Keratinocyte (primary cell): Measurements from ENCODE around the gene SMOC1. TPM values are rescaled to one million over a fixed set of nuclear protein-coding genes. Genes with fewer than 3 reads are reported as not detected.

Source experiments
- DNase-seq: peaks from one replicate; pipeline ENCODE4 v3.0.0-alpha.2; 2011; ENCODE audit warnings: low read depth, missing footprints, low spot score
- FAIRE-seq: peaks from 2 replicates; lab custom pipeline; 2011; peaks lifted over from hg19 to GRCh38; lab: Jason Lieb, UNC
- H2AFZ ChIP-seq: 2 replicates; pipeline ENCODE4 v1.6.0; 2012; ENCODE audit warnings: low read length, control low read depth, inconsistent platforms; ENCODE audit not compliant: control insufficient read depth
- H3K27ac ChIP-seq: 2 replicates; pipeline ENCODE4 v1.5.1; 2011; ENCODE audit warnings: low read length; ENCODE audit not compliant: control insufficient read depth, insufficient read depth
- H3K27me3 ChIP-seq: 3 replicates; pipeline ENCODE4 v1.6.0; 2011; ENCODE audit warnings: low read length; ENCODE audit not compliant: control insufficient read depth, insufficient read depth; ENCODE audit errors: extremely low read depth
- H3K36me3 ChIP-seq, 2 experiments: 2 replicates in 1 of 2; 3 replicates in 1 of 2; pipeline ENCODE4 v1.5.1; 2011; ENCODE audit warnings: low read length in 2 of 2, mild to moderate bottlenecking in 1 of 2; ENCODE audit not compliant: control insufficient read depth in 2 of 2, insufficient read depth in 2 of 2; ENCODE audit errors: extremely low read depth in 1 of 2
- H3K4me1 ChIP-seq: 3 replicates; pipeline ENCODE4 v1.5.1; 2011; ENCODE audit warnings: low read length; ENCODE audit not compliant: control insufficient read depth, insufficient read depth; ENCODE audit errors: extremely low read depth
- H3K4me2 ChIP-seq: 3 replicates; pipeline ENCODE4 v1.6.0; 2011; ENCODE audit warnings: low read depth, low read length; ENCODE audit not compliant: control insufficient read depth, insufficient read depth; ENCODE audit errors: extremely low read depth
- H3K4me3 ChIP-seq, 3 experiments: fragments of 200-600 bp in 1 of 3; sonication (generic) in 1 of 3; 2 replicates in 2 of 3; 3 replicates in 1 of 3; pipeline ENCODE4 v1.5.1; 2011 to 2016; ENCODE audit warnings: low read length in 3 of 3, mild to moderate bottlenecking in 3 of 3, control low read depth in 2 of 3, inconsistent platforms in 1 of 3, low read depth in 1 of 3, mixed read lengths in 1 of 3, mixed run types in 1 of 3, moderate library complexity in 1 of 3; ENCODE audit not compliant: control insufficient read depth in 2 of 3, insufficient read depth in 2 of 3; ENCODE audit errors: extremely low read depth in 1 of 3
- H3K79me2 ChIP-seq: 2 replicates; pipeline ENCODE4 v1.6.0; 2012; ENCODE audit warnings: low read length; ENCODE audit not compliant: control insufficient read depth, insufficient read depth
- H3K9ac ChIP-seq: 3 replicates; pipeline ENCODE4 v1.6.0; 2011; ENCODE audit warnings: low read length; ENCODE audit not compliant: control insufficient read depth, insufficient read depth; ENCODE audit errors: extremely low read depth
- H3K9me1 ChIP-seq: 3 replicates; pipeline ENCODE4 v1.6.0; 2011; ENCODE audit warnings: low read length; ENCODE audit not compliant: control insufficient read depth, insufficient read depth; ENCODE audit errors: extremely low read depth
- H3K9me3 ChIP-seq: 2 replicates; pipeline ENCODE4 v1.5.1; 2012; ENCODE audit warnings: low read depth, low read length; ENCODE audit not compliant: control insufficient read depth
- H4K20me1 ChIP-seq: 3 replicates; pipeline ENCODE4 v1.6.0; 2011; ENCODE audit warnings: low read length; ENCODE audit not compliant: control insufficient read depth, insufficient read depth; ENCODE audit errors: extremely low read depth
- CTCF ChIP-seq, 3 experiments: IDR thresholded peaks in 1 of 3; conservative IDR thresholded peaks in 1 of 3; optimal IDR thresholded peaks in 1 of 3; 2 replicates in 2 of 3; 3 replicates in 1 of 3; pipeline versions ENCODE3 to v1.5.1; 2011; ENCODE audit warnings: low read length in 3 of 3, mild to moderate bottlenecking in 3 of 3, moderate library complexity in 2 of 3, control low read depth in 1 of 3, inconsistent platforms in 1 of 3; ENCODE audit not compliant: insufficient read depth in 2 of 3; ENCODE audit errors: extremely low read depth in 1 of 3
- EZH2 ChIP-seq: IDR thresholded peaks from one replicate; pipeline ENCODE4 v1.6.1; 2012; ENCODE audit warnings: inconsistent platforms, mild to moderate bottlenecking, low read length, moderate library complexity
- dilution Hi-C: fragments of 300-500 bp; cut with MboI; formaldehyde crosslinking; loops from one replicate; pipeline ENCODE4 v1.7.0; 2020; ENCODE audit warnings: low sequenced_read_pairs; ENCODE audit not compliant: extremely low pct_ligation_motif_present
- polyA plus RNA-seq, 5 experiments: library from polyadenylated mRNA; depleted of rRNA in 3 of 5; stranded (reverse) in 3 of 5; stranded (forward) in 1 of 5; unstranded in 1 of 5; fragments of >200 nt; gene quantifications; 1 replicate in 1 of 5; 2 replicates in 3 of 5; 3 replicates in 1 of 5; pipeline versions ENCODE4 v1.2.1 to v1.2.3, GENCODE V29; 2011 to 2012; ENCODE audit warnings: missing spikeins in 2 of 5, low read depth in 1 of 5, low replicate concordance in 1 of 5

SMOC1 gene
- polyA plus RNA-seq, 1 donor (not counting 4 experiments of a cell fraction or from before 2014, with no cell fraction given) = 6.0 TPM

GRCh38 chr14:69877492-69877891 lies 1.7 kb upstream of the SMOC1 start:
- Histone ChIP-seq H3K9me3 (no peaks in the 10 kb centered on the region), H3K27me3 (peaks cover 39% of the 10 kb centered on the region), H2AFZ (no peak overlapping the region), H3K4me2 (no peak overlapping the region), H3K36me3 (no peaks in the 10 kb centered on the region), H3K9ac (no peak overlapping the region), H3K79me2 (no peaks in the 10 kb centered on the region), H3K27ac (no peak overlapping the region), H4K20me1 (no peaks in the 10 kb centered on the region), H3K4me1 (peaks cover 9% of the 10 kb centered on the region), H3K4me3 (no peak overlapping the region), H3K9me1 (no peaks in the 10 kb centered on the region)
- DNase-seq (no peak), FAIRE-seq (peak; percentile 66)
- TF ChIP-seq CTCF (optimal IDR thresholded peaks at IDR 0.05 in 1 of 3, IDR thresholded peaks at IDR 0.05 in 1 of 3, conservative IDR thresholded peaks at IDR 0.05 in 1 of 3; ENCODE audit: extremely low read depth in 1 of 3, insufficient read depth in 2 of 3, low read length in 3 of 3) = peak; percentile 45 to 66 (median 50)
- TF ChIP-seq EZH2 = no peak
- dilution Hi-C loops = no loop called here

GRCh38 chr14:69878251-69878650 lies 965 bp upstream of the SMOC1 start:
- Histone ChIP-seq H3K79me2 (no peaks in the 10 kb centered on the region), H3K4me3 (no peak overlapping the region), H3K27me3 (peaks cover 40% of the 10 kb centered on the region), H2AFZ (no peak overlapping the region), H4K20me1 (no peaks in the 10 kb centered on the region), H3K4me1 (peaks cover 9% of the 10 kb centered on the region), H3K9ac (no peak overlapping the region), H3K9me3 (no peaks in the 10 kb centered on the region), H3K4me2 (no peak overlapping the region), H3K36me3 (no peaks in the 10 kb centered on the region), H3K27ac (no peak overlapping the region), H3K9me1 (no peaks in the 10 kb centered on the region)
- dilution Hi-C loops = no loop called here
- no peak for TF ChIP-seq EZH2
- no peak for TF ChIP-seq CTCF (optimal IDR thresholded peaks at IDR 0.05 in 1 of 3, IDR thresholded peaks at IDR 0.05 in 1 of 3, conservative IDR thresholded peaks at IDR 0.05 in 1 of 3; ENCODE audit: extremely low read depth in 1 of 3, insufficient read depth in 2 of 3, low read length in 3 of 3)
- FAIRE-seq (no peak), DNase-seq (no peak)
